RWPE1 (cell line): ENCODE data around the gene PKN3.

ENCODE experiments used
- CTCF ChIA-PET: fragments of 350-600 bp; sonication (Branson Sonifier 250); formaldehyde crosslinking; extraction: SDS; loops from one replicate; lab custom pipeline; 2021; lab: Yijun Ruan, JAX
- POLR2A ChIA-PET: fragments of 400-600 bp; formaldehyde crosslinking; extraction: SDS; loops from one replicate; lab custom pipeline; 2020; ENCODE audit warnings: antibody characterized with exemption; ENCODE audit not compliant: low non-redundant PET; lab: Yijun Ruan, JAX
- DNase-seq: peaks from one replicate; pipeline ENCODE4 v3.0.0; 2012; ENCODE audit warnings: low spot score
- H3K27ac ChIP-seq: fragments of 450-650 bp; 2 replicates; pipeline ENCODE4 v1.5.1; 2017
- TF ChIP-seq, protein P1 (sequence below): fragments of 450-650 bp; conservative IDR thresholded peaks from 2 replicates; pipeline ENCODE4 v1.5.1; 2017; ENCODE audit warnings: low read depth, mild to moderate bottlenecking

The PKN3 gene

DNA sequence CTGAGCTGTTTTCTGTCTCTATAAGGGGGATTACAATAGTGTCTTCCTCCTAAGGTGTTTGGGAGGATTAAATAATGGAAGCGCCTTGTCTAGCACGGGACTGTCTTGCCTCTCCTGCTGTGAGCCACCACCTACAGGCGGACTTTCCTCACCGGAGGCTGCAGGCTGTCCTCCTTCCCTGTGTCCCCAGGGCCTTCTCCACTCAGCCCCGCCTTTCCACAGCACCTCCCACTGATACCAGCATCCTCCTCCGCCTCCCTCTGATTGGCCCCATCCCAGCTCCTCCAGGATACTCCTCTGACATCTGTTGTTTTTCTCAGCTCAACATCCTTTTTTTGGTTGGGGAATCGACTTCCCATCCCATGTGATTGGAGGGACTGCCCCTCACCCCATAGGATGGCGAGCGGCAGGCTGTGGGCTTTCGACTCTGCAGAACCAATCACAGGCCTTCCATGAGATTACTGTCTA, 22.5 kb downstream of the PKN3 start:
- TF ChIP-seq, protein P1, sequence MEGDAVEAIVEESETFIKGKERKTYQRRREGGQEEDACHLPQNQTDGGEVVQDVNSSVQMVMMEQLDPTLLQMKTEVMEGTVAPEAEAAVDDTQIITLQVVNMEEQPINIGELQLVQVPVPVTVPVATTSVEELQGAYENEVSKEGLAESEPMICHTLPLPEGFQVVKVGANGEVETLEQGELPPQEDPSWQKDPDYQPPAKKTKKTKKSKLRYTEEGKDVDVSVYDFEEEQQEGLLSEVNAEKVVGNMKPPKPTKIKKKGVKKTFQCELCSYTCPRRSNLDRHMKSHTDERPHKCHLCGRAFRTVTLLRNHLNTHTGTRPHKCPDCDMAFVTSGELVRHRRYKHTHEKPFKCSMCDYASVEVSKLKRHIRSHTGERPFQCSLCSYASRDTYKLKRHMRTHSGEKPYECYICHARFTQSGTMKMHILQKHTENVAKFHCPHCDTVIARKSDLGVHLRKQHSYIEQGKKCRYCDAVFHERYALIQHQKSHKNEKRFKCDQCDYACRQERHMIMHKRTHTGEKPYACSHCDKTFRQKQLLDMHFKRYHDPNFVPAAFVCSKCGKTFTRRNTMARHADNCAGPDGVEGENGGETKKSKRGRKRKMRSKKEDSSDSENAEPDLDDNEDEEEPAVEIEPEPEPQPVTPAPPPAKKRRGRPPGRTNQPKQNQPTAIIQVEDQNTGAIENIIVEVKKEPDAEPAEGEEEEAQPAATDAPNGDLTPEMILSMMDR: no peak
- ChIA-PET POLR2A (interaction anchor here (1.1 to 1.2 kb wide), 3 partner anchors 18 to 41 kb away, joined by 3 to 4 read pairs (median 3); no protein-coding TSS in a partner anchor), CTCF (interaction anchor here (0.7 to 2.5 kb wide), 5 partner anchors 9 to 94 kb away, joined by 3 to 16 read pairs (median 3); partner anchors contain the start of genes ENDOG and PKN3)
- peak overlapping the region; percentile 82 for H3K27ac ChIP-seq
- peak; percentile 90 for DNase-seq

DNA sequence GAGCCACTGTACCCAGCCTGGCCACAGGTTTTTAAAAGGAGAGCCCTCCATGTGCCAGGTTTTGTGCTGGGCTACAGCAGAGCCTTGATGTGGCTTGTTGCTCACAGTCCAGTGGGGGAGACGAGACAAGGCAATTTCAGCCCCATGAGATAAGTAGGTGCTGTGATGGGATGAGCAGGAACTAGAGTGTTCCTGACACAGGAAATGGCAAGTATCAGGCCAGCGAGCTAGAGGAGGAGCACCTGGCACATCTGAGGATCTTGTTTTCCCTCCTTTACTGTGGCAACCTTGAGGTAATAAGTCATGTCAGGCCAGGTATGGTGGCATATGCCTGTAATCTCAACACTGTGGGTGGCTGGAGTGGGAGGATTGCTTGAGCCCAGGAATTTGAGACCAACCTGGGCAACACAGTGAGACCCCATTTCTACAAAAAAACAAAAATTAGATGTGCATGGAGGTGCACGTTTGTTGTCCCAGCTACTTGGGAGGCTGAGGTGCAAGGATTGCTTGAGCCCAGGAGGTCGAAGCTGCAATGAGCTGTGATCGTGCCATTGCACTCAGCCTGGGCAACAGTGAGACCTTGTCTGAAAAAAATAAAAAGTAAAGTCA, 25.4 kb downstream of the PKN3 start:
- no peak for DNase-seq
- peak overlapping the region; percentile 12 for H3K27ac ChIP-seq
- TF ChIP-seq, protein P1: no peak
- ChIA-PET CTCF (interaction anchor here (0.6 kb wide), 1 partner anchor 51 kb away, joined by 3 read pairs; no protein-coding TSS in a partner anchor), POLR2A (no interaction called here)

DNA sequence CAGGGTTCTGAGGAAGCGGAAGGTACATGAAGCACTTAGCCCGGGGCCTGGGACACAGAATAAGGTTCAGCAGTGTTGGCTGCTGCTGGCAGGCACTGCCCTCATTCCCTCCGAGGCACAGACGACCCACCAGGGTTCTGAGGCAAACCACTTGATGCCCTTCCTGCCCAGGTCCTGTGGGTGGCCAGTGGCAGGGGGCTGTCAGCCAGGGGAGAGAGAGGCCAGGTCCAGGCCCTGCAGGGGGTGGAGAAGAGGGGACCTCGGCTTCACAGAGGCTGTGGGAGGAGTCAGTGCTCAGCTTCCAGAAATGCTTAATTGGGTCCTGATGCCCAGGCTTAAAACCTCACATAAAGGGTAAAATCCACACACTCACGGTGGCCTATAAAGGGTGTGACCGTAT, 26.0 kb downstream of the PKN3 start:
- H3K27ac ChIP-seq: peak overlapping the region; percentile 12
- ChIA-PET CTCF (no interaction called here), POLR2A (no interaction called here)
- TF ChIP-seq, protein P1: no peak
- no peak for DNase-seq

DNA sequence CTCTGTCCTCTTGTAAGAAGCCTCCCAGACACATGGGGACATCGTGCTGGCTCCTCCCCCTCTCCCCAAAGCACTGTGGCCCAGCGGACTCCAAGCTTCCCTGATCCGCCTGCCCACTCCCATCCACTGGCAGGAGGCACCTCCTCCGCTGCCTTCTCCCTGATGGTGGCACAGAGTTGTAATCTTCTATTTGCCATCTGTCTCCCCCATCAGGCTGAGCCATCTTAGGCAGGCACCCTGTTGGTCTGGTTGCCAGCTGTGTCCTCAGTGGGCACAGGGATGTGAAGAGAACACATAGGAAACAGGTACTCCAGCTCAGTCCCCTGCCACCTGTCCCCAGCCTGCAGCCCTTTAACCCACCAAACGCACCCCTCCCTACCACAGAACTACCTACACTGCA, 27.0 kb downstream of the PKN3 start:
- TF ChIP-seq, protein P1: no peak
- POLR2A ChIA-PET: no interaction called here
- no peak for DNase-seq
- H3K27ac ChIP-seq: peak overlapping the region; percentile 12
- CTCF ChIA-PET: no interaction called here

DNA sequence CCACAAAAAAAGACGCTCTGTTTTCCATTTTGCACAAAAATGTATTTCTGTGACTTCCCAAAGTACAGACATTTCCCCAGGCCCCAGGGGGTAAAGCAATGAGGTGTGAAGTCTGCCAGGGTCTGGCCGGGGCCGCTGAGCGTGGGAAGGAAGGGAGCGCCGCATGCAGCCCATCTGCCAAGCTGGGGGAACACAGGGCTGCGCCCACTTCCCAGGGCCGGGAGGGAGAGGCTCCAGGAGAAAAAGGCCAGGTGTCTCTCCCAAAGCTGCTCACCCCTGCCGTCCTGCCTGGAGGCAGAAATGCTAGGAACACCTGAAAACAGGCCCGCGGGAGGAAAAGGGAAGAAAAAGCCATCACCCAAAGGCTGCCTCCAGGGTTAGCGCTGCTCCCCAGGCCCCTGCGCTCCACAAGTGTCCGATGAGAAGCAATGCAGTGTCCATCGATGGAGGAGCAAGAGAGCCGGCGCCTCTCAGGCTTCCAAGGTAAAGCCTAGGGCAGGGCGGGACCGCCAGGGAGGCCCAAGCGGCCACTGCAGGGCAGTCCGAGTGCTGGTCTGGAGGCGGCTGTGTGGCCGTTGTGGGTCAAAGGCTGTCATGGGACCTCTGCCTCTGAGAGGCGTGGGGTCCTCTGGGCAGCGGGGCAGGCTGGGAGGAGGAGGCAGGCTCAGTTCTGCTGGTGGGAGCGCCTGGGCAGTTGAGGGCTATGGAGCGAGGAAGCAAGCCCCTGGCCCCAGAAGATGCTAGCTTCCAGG, 27.6 kb downstream of the PKN3 start:
- CTCF ChIA-PET: no interaction called here
- no peak for DNase-seq
- POLR2A ChIA-PET: no interaction called here
- peak overlapping the region; percentile 12 for H3K27ac ChIP-seq
- TF ChIP-seq, protein P1: no peak

DNA sequence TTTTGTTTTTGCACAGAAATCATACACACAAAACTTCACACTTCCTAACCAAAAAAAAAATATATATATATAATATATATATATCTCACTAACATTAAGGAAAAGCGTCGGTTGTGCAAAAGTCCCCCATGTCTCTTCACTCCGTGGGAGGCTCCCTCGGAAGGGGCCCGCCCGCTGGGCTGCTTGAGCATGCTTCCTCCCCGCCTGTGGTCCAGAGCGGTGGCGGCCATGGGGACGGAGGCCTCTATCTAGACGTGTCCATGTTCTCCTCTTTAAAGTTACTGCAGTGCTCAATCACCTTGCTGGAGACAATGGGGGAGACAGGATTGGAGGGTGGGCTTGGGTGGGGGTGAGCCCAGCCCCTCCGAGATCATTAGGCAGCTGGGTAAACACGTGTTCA, 28.8 kb downstream of the PKN3 start:
- ChIA-PET CTCF (interaction anchor here (0.6 to 1.4 kb wide), 2 partner anchors 29 to 45 kb away, joined by 4 to 7 read pairs; partner anchors contain the start of gene PKN3), POLR2A (no interaction called here)
- peak overlapping the region; percentile 12; the same call in 1 of the 2 replicates for H3K27ac ChIP-seq
- TF ChIP-seq, protein P1: no peak
- DNase-seq: no peak
